Measurements from ENCODE around the gene PDE4D. TPM values are rescaled to one million over a fixed set of nuclear protein-coding genes. Genes with fewer than 3 reads are reported as not detected.

The PDE4D gene
- total RNA-seq, 4 donors from 2014 or later = 6.7 to 21.0 (median 15.0) TPM

DNA sequence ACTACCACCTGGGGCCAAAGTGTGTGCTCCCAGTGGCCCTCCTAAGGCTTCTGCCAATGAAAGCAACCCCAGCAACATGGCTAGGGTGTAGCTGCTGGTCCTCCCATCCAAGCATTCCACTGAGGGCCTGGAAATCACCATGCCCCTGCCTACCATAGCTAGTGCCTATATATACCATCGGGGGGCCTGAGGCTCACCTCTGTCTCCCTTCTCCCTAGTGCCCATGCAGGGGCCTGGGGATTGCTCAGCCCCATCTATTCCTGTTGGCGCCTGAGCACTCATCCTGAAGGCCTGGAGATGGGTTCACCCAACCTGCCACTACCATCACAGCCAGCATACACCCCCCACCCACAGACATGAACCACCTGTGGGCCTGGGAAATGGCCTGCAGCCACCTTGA lies 943.3 kb downstream of the PDE4D start:
- TF ChIP-seq, protein P1, sequence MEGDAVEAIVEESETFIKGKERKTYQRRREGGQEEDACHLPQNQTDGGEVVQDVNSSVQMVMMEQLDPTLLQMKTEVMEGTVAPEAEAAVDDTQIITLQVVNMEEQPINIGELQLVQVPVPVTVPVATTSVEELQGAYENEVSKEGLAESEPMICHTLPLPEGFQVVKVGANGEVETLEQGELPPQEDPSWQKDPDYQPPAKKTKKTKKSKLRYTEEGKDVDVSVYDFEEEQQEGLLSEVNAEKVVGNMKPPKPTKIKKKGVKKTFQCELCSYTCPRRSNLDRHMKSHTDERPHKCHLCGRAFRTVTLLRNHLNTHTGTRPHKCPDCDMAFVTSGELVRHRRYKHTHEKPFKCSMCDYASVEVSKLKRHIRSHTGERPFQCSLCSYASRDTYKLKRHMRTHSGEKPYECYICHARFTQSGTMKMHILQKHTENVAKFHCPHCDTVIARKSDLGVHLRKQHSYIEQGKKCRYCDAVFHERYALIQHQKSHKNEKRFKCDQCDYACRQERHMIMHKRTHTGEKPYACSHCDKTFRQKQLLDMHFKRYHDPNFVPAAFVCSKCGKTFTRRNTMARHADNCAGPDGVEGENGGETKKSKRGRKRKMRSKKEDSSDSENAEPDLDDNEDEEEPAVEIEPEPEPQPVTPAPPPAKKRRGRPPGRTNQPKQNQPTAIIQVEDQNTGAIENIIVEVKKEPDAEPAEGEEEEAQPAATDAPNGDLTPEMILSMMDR (IDR thresholded peaks at IDR 0.05) = no peak
- no peak for TF ChIP-seq POLR2A (IDR thresholded peaks at IDR 0.05)
- intact Hi-C loops (cut with DNase I; ENCODE audit: low total_unique reads) = no loop called here
- H3K4me3 ChIP-seq (ENCODE audit: low read depth, poor library complexity, severe bottlenecking) = no peak overlapping the region
- 50 to 65% methylated on average over 2 of the region's 2 CpGs for WGBS, 2 donors
- DNase-seq (ENCODE audit: low spot score in 2 of 2) = no peak

DNA sequence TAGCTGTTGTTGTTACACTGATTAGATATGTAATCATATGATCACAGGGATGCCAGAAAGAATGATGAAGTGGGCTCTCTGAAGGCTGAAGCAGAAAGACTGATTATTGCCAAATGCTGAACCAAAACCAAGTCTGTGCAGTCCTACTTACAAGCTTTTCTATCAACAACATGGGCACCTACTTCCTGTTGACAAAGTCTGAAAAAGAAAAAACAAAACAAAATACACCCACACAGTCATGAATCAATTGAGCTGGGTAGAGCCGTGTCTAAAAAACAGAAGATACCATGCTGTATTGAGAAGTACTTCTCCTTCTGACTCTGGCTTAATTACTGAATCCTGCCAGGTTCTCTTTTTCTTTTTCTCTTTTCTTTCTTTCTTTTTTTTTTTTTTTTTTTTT lies 947.3 kb downstream of the PDE4D start:
- DNase-seq (ENCODE audit: low spot score in 2 of 2) = no peak
- TF ChIP-seq, protein P1 (IDR thresholded peaks at IDR 0.05) = no peak
- no peak for TF ChIP-seq POLR2A (IDR thresholded peaks at IDR 0.05)
- H3K4me3 ChIP-seq (ENCODE audit: low read depth, poor library complexity, severe bottlenecking) = no peak overlapping the region
- WGBS, 2 donors = 0 to 43% methylated on average over 1 of the region's 1 CpG
- intact Hi-C loops (cut with DNase I; ENCODE audit: low total_unique reads) = no loop called here

DNA sequence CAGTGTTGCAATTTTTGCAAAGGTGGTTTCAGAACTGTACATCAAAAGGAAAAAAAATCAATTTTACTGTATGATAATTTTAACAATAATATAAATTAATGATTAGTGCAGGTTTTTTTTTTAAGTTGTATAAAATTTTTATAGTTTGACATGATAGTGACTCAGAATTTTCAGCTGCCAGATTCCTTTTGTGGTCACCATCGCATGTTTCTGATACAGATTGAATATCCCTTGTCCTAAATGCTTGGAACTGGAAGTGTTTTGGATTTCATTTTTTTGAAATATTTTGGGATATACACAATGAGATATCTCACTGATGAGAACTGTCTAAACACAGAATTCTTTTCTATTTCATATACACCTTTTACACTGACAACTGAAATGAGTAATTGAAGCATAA lies 949.3 kb downstream of the PDE4D start:
- intact Hi-C loops (cut with DNase I; ENCODE audit: low total_unique reads) = no loop called here
- TF ChIP-seq, protein P1 (IDR thresholded peaks at IDR 0.05) = no peak
- no peak for TF ChIP-seq POLR2A (IDR thresholded peaks at IDR 0.05)
- 76 to 86% methylated on average over 1 of the region's 1 CpG for WGBS, 2 donors
- DNase-seq (ENCODE audit: low spot score in 2 of 2) = no peak
- no peak overlapping the region for H3K4me3 ChIP-seq (ENCODE audit: low read depth, poor library complexity, severe bottlenecking)

DNA sequence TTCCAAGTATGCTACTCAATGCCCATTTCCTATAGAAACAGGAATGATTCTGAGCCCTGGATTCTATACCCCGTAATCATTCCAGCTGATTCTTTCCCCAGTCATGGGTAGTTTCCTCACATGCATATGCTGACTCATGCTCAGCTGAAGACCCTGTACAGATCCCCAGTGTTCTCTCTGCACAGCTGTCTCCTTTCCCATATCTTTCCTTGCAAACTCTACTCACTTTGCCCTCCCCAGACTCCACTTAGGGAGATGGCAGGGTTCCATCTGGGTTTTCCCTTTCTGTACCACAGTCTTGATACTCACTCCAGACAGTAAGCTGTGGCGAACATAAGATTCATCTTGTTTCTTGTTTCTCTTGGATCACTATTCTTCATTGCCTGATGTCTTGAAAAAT lies 953.1 kb downstream of the PDE4D start:
- intact Hi-C loops (cut with DNase I; ENCODE audit: low total_unique reads) = no loop called here
- TF ChIP-seq, protein P1 (IDR thresholded peaks at IDR 0.05) = no peak
- no peak for TF ChIP-seq POLR2A (IDR thresholded peaks at IDR 0.05)
- H3K4me3 ChIP-seq (ENCODE audit: low read depth, poor library complexity, severe bottlenecking) = no peak overlapping the region
- WGBS, 2 donors = 63 to 67% methylated on average over 2 of the region's 2 CpGs
- no peak for DNase-seq (ENCODE audit: low spot score in 2 of 2)

DNA sequence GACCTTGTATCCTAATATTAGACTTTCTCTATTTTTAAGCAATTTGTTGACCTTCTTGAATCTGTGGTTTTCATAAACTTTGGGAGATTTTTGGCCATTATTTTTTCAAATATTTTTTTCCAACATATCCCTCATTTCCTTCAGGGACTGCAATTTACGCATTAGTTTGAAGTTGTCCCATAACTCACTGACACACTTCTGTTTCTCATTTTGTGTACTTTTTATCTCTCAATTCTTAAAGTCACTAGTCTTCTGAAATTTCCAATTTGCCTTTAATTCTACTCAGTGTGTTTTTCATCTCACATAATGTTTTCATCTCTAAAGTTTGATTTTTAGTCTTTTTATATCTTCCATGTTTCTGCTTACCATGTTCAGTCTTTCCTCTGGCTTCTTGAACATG lies 953.9 kb downstream of the PDE4D start:
- TF ChIP-seq, protein P1 (IDR thresholded peaks at IDR 0.05) = no peak
- TF ChIP-seq POLR2A (IDR thresholded peaks at IDR 0.05) = no peak
- intact Hi-C loops (cut with DNase I; ENCODE audit: low total_unique reads) = no loop called here
- 65 to 74% methylated on average over 1 of the region's 1 CpG for WGBS, 2 donors

More for the DNA sequence above, 953.9 kb downstream of the PDE4D start:
- DNase-seq (ENCODE audit: low spot score in 2 of 2) = no peak
- H3K4me3 ChIP-seq (ENCODE audit: low read depth, poor library complexity, severe bottlenecking) = no peak overlapping the region
